Measurements from ENCODE around the gene TSPAN11.

DNA sequence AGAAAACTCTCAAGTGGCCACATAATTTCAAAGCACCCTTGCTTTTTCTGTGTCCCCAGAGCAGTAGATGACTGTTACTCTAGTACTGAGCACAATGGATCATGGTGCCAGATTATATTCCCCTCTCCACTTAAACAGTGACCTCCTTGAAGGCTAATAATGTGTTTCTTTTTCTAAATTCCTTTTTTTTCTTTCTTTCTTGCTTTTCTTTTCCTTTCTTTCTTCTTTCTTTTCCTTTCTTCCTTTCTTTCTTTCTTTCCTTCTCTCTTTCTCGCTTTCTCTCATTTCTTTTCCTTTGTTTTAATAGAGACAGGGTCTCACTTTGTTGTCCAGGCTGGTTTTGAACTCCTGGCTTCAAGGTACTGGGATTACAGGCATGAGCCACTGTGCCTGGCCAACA is 26.2 kb upstream of the TSPAN11 start:
- no peak for TF ChIP-seq NFE2L1 (CRISPR knock-in tag; IDR thresholded peaks at IDR 0.05)
- TF ChIP-seq SMAD4 (CRISPR knock-in tag; IDR thresholded peaks at IDR 0.05), result no peak
- TF ChIP-seq, protein P1, sequence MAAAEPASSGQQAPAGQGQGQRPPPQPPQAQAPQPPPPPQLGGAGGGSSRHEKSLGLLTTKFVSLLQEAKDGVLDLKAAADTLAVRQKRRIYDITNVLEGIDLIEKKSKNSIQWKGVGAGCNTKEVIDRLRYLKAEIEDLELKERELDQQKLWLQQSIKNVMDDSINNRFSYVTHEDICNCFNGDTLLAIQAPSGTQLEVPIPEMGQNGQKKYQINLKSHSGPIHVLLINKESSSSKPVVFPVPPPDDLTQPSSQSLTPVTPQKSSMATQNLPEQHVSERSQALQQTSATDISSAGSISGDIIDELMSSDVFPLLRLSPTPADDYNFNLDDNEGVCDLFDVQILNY (CRISPR knock-in tag; IDR thresholded peaks at IDR 0.05), result no peak
- no peak for TF ChIP-seq ZNF396 (CRISPR knock-in tag; IDR thresholded peaks at IDR 0.05; ENCODE audit: borderline replicate concordance)
- TF ChIP-seq SP1 (CRISPR knock-in tag; conservative IDR thresholded peaks at IDR 0.05), result no peak
- TF ChIP-seq, protein P2, sequence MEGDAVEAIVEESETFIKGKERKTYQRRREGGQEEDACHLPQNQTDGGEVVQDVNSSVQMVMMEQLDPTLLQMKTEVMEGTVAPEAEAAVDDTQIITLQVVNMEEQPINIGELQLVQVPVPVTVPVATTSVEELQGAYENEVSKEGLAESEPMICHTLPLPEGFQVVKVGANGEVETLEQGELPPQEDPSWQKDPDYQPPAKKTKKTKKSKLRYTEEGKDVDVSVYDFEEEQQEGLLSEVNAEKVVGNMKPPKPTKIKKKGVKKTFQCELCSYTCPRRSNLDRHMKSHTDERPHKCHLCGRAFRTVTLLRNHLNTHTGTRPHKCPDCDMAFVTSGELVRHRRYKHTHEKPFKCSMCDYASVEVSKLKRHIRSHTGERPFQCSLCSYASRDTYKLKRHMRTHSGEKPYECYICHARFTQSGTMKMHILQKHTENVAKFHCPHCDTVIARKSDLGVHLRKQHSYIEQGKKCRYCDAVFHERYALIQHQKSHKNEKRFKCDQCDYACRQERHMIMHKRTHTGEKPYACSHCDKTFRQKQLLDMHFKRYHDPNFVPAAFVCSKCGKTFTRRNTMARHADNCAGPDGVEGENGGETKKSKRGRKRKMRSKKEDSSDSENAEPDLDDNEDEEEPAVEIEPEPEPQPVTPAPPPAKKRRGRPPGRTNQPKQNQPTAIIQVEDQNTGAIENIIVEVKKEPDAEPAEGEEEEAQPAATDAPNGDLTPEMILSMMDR (IDR thresholded peaks at IDR 0.05), result no peak
- TF ChIP-seq FOXJ3 (CRISPR knock-in tag; IDR thresholded peaks at IDR 0.05; ENCODE audit: borderline replicate concordance), result no peak
- no peak for TF ChIP-seq JUN (CRISPR knock-in tag; IDR thresholded peaks at IDR 0.05)
- no peak for TF ChIP-seq NR1H2 (CRISPR knock-in tag; IDR thresholded peaks at IDR 0.05)
